Cerebellar nuclear complex (tissue), 1 donor: ENCODE results near the gene PCSK1N.

Experiments used
- DNase-seq, 2 experiments: peaks; one replicate each; lab custom pipeline; 2025; lab: John Stamatoyannopoulos, UW

Gene PCSK1N

GRCh38 chrX:48789366-48790220, 45.8 kb downstream of the PCSK1N start:
- no peak for DNase-seq

GRCh38 chrX:48787505-48788443, 47.6 kb downstream of the PCSK1N start:
- DNase-seq = no peak

- DNase-seq = no peak
These were observed 48.4 kb downstream of the PCSK1N start for GRCh38 chrX:48786825-48787504.

GRCh38 chrX:48786341-48786800, 49.0 kb downstream of the PCSK1N start, which contains the start of gene GATA1:
TSS of gene GATA1 (plus strand) at chrX:48786590. CDS start at chrX:48791110, 4,520 bp downstream.
- no peak for DNase-seq

- no peak for DNase-seq
These were observed 49.7 kb downstream of the PCSK1N start for GRCh38 chrX:48785540-48786214.

GRCh38 chrX:48785186-48785539, 50.2 kb downstream of the PCSK1N start:
- DNase-seq = no peak

- DNase-seq = no peak
These were observed 50.7 kb downstream of the PCSK1N start for GRCh38 chrX:48784726-48785125.

- no peak for DNase-seq
These were observed 52.6 kb downstream of the PCSK1N start for GRCh38 chrX:48782795-48783194.

- DNase-seq = no peak
These were observed 53.2 kb downstream of the PCSK1N start for GRCh38 chrX:48782216-48782615.

GRCh38 chrX:48781705-48782104, 53.7 kb downstream of the PCSK1N start:
- DNase-seq = no peak
